GM19328 (cell line): Measurements from ENCODE around the gene SH2D1A.

ENCODE experiments used
- ATAC-seq: cut with Tn5 transposase; IDR thresholded peaks from one replicate; pipeline ENCODE4 v1.9.1; 2021; ENCODE audit warnings: mild to moderate bottlenecking, moderate library complexity; ENCODE audit not compliant: unreplicated experiment

The SH2D1A gene

DNA sequence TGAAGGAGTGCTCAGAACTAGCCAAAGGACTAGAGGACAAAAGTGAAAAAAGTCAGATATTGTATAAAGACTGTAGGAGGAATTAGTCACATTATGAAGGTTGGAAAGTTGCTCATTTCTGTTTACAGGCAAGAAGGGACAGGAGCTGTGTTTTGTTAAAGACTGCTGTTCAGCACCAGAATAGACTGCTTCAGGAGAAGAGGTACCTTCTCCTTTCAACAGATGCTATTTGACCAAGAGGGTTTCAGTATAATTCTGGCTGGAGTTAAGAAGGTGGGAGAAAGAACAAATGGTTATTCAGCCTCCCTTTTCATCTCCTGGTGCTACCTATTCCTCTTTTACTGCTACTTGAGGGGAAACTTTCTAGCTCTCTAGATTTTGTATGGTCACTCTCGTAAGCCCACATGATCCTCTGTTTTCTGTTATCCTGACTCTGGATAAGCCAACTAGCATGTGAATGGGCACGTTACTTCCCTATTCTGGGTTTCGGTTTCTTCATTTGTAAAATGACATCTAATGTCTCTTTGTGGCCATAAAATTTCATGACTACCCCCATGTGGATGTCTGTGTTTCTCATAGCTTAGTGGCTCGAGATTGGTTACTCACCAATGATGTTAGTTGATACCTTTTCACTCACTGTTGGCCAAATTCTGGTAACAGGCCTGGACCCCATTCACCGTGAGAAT lies 68.9 kb downstream of the SH2D1A start:
- no peak for ATAC-seq

GRCh38 chrX:124421898-124422655 lies 75.7 kb downstream of the SH2D1A start:
- no peak for ATAC-seq
